Measurements from ENCODE around the gene NUDT16L1.

DNA sequence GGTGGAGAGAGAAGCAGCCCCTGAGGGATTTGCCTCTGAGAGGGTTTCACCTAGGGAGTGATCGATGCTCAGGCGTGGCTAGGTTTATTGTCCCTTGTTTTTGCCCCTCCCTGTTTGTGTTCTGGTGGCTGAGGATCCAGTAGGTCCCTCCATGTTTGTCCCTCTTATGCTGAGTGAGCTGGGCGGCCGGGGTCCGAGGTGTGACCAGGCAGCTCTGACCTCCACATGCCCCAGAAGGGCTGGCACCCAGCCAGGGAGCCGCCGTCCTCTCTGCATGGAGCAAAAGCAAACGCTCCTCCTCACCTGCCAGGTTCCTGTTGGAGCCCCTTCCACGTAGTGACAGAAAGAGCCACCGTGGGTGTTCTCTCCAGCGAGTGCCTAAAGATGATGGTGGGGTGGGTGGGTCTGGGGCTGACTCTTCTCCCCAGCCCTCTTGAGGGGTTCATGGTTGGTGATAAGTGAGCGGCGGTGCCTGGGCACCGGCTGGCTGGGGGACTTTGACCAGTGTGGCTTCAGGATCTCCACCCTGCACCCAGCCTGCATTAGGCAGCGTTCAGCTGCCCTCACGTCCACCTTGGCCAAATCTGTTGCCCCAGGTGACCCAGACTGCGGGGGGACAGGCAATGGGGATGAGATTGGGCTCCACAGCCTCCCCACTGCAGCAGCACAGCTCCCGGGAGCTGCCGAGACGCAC is 14.1 kb upstream of the NUDT16L1 start:
- TF ChIP-seq, protein P1, sequence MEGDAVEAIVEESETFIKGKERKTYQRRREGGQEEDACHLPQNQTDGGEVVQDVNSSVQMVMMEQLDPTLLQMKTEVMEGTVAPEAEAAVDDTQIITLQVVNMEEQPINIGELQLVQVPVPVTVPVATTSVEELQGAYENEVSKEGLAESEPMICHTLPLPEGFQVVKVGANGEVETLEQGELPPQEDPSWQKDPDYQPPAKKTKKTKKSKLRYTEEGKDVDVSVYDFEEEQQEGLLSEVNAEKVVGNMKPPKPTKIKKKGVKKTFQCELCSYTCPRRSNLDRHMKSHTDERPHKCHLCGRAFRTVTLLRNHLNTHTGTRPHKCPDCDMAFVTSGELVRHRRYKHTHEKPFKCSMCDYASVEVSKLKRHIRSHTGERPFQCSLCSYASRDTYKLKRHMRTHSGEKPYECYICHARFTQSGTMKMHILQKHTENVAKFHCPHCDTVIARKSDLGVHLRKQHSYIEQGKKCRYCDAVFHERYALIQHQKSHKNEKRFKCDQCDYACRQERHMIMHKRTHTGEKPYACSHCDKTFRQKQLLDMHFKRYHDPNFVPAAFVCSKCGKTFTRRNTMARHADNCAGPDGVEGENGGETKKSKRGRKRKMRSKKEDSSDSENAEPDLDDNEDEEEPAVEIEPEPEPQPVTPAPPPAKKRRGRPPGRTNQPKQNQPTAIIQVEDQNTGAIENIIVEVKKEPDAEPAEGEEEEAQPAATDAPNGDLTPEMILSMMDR (IDR thresholded peaks at IDR 0.05; ENCODE audit: borderline replicate concordance, extremely low read depth, low read length, poor library complexity, severe bottlenecking) = no peak
- TF ChIP-seq EZH2 (IDR thresholded peaks at IDR 0.05; ENCODE audit: borderline replicate concordance, low read depth, low read length, severe bottlenecking) = no peak

Measured in DND-41 (cell line).